H1 (cell line): ENCODE results near the gene GYS2. TPM values are rescaled to one million over a fixed set of nuclear protein-coding genes. Genes with fewer than 3 reads are reported as not detected.

Experiments used
- FOSL1 ChIP-seq: IDR thresholded peaks from 2 replicates; pipeline ENCODE4 v1.6.1; 2011; ENCODE audit warnings: mild to moderate bottlenecking, low read depth, low read length, moderate library complexity; ENCODE audit not compliant: insufficient read depth
- POU5F1 ChIP-seq: IDR thresholded peaks from 2 replicates; pipeline ENCODE4 v1.6.1; 2011; ENCODE audit warnings: low read depth, mild to moderate bottlenecking, low read length, moderate library complexity
- RXRA ChIP-seq: IDR thresholded peaks from 2 replicates; pipeline ENCODE4 v1.6.1; 2011; ENCODE audit warnings: low read depth, mild to moderate bottlenecking, low read length, moderate library complexity; ENCODE audit not compliant: insufficient read depth
- polyA plus RNA-seq, 7 experiments: library from polyadenylated mRNA; depleted of rRNA in 3 of 7; stranded (reverse) in 5 of 7; unstranded in 2 of 7; fragments of >200 nt in 5 of 7; fragments of 200-250 nt in 2 of 7; gene quantifications; 1 replicate in 5 of 7; 2 replicates in 1 of 7; 4 replicates in 1 of 7; pipeline versions ENCODE4 v1.2.1 to v1.2.3, GENCODE V29; 2011 to 2013; ENCODE audit warnings: missing spikeins in 2 of 7, mixed read lengths in 2 of 7
- total RNA-seq: library from RNA; stranded (reverse); fragmentation: NEBNext Ultra II Directional; extraction: Animal tissue kit (Norgen Biotek cat#: 25700); gene quantifications from 2 replicates; pipeline ENCODE4 v1.2.1, GENCODE V29; 2021

Gene GYS2
- total and polyA plus RNA-seq, 2 of the 8 experiments (the other 6 are each of a cell fraction or from before 2014, with no cell fraction given): not detected

- TF ChIP-seq POU5F1 (no peak), RXRA (no peak), FOSL1 (no peak)
These were observed 4.5 kb downstream of the GYS2 start (continued) for GRCh38 chr12:21600196-21600595.
